HG03558 (cell line): Measurements from ENCODE around the gene ADAMTS2.

Source experiments
- ATAC-seq: cut with Tn5 transposase; IDR thresholded peaks from one replicate; pipeline ENCODE4 v1.9.1; 2021; ENCODE audit warnings: moderate number of reproducible peaks; ENCODE audit not compliant: unreplicated experiment; ENCODE audit errors: extremely low read depth

ADAMTS2 gene

GRCh38 chr5:179137643-179138567 is 207.4 kb downstream of the ADAMTS2 start:
- ATAC-seq = no peak

- ATAC-seq = no peak
Observed at GRCh38 chr5:179137016-179137642, 208.1 kb downstream of the ADAMTS2 start.

- no peak for ATAC-seq
Observed at GRCh38 chr5:179135441-179136215, 209.6 kb downstream of the ADAMTS2 start.

- ATAC-seq = no peak
Observed at GRCh38 chr5:179135006-179135405, 210.3 kb downstream of the ADAMTS2 start.

GRCh38 chr5:179134511-179134910 is 210.8 kb downstream of the ADAMTS2 start:
- no peak for ATAC-seq

GRCh38 chr5:179132586-179133355 is 212.5 kb downstream of the ADAMTS2 start:
- ATAC-seq = no peak

DNA sequence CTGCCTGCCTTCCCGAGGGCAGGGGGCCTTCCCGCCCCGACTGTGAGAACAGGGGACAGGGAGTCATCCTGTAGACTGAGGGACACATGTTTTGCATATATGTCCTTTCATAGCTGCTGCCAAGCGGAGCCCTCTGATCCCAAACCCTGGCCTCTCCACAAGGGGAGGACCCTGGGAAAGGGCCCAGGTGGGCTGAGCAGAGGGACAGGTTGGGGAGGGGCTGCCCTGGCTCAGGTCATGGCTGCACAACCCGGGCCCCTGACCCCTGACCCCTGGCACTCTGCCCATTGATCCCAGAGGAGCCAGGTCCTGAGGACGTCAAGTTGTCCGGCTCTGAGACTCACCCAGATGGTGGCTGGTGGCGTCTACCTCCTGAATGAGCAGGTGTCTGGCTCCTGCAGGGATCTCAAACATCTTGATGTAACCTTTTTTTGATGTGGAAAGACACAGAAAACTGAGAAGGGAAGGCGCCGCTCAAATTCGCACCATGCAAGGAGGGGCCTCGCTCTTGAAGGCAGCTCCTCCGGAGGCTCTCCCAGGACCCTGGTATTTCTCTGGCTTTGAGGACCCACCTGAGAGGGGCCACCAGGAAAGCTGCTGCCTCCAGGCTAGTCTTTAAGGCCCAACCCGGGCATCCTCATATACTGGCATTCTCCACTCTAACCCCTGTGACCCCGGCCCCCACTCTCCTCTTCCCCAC is 213.2 kb downstream of the ADAMTS2 start:
- ATAC-seq = no peak

GRCh38 chr5:179131321-179131835 is 213.9 kb downstream of the ADAMTS2 start:
- ATAC-seq = no peak

DNA sequence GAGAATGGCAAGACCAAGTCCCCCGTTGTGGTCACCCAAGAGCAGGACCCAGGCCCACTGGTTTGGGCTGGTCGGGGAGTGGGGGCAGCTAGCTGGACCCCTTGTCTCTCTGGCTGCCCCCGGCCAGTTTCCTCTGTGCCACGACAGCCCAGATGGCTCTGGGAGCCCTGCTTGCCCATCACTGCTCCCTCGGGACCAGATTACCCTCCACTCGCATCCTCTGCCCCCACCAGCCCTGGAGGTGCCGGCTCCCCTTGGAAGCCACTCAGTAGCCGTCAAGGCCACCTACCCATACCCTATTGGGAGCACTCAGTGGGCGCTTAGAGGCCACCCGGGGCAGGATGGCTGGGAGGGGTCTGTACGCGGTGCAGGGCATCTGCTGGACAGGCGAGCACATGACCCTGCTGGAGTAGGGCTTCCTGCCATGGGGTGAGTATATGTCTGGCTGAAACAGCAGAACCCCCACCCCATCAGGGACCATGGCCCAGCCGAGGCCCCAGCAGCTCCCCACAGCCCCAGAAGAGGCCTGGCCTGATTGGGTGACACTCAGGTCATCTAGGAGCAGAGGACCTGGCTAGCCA is 215.1 kb downstream of the ADAMTS2 start:
- no peak for ATAC-seq

DNA sequence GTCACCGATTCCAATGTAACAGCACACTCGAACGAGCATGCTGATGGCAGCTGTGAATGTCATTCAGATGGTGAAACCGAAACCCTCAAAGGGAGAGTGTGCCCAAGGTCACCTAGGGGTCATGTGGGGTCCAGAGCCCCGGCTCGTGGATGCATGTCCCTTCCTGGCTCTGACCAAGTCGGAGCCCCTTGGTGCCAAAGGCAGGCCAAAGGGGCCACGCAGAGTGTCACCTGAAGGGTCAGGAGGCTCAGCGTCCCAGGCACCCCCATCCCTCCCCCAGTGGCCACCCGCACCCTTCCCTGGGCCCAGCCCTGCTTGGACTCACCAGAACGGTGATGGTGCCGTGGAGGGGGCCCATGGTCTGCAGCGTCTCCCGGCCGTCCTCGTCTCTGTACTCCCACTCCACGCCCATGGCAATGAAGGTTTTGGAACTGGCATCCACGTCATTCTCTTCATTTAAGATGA is 215.6 kb downstream of the ADAMTS2 start:
- ATAC-seq = no peak

DNA sequence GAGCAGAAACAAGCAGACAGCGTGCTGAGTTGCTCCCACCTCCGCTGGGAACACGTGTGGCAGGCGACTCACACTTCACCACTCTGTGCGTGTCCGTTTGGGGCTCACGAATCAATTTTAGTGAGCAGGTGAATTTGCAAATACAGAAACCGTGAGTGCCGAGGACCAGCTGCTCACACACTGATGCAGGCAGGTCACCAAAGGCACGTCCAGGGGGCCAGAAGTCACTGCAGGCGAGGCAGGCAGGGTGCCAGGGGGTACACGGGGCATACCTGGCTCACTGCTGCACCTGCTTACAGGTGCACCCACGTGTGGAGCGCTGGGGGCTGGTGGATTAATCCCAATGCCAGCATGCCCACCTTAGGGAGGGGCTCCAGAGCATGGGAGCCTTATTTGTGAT is 216.3 kb downstream of the ADAMTS2 start:
- ATAC-seq = no peak

- ATAC-seq = no peak
Observed at GRCh38 chr5:179128041-179128365, 217.3 kb downstream of the ADAMTS2 start.

DNA sequence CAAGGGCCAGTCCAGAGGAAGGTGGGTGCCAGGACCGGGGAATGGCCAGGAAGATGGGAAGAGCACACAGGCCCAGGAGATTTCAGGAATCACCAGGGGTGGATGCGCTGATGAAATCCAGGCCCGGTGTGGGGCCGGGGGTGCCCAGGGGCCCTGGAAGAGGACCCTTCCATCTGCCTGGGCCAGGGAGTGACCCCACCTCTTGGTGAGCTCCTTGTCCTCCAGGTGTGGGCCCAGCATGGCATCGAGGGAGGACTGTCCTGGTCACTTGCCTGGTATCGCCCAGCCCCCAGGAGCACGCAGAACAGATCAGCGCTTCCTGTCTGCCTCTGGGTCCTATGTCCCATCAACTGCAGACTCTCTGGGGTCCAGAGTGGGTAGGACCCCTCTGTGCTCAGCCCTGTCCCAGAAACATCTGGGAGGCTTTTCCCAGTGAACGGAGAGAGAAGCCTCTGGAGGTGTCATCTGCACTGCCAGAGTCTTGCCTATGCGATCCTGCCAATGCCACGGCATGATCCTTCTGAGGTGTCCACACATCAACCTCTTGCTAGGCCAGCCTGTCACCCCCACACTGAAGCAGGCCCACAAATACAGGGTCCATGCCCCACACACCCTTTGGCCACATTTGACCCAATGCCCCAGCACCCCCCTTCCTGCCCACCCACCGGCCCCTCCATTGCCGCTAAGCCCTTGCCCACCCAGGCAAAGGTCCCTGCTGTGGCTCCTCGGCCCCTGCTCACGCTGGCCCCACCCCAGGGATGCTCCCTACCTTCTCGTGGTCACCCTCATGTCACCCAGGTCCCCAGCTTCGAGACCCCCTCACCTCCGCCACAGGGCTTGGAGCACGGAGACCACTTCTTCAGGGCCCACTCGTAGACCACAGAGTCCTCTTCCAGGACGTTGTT is 217.9 kb downstream of the ADAMTS2 start:
- no peak for ATAC-seq

- ATAC-seq = no peak
Observed at GRCh38 chr5:179126506-179126991, 218.7 kb downstream of the ADAMTS2 start.

- ATAC-seq = no peak
Observed at GRCh38 chr5:179125789-179126505, 219.3 kb downstream of the ADAMTS2 start.

GRCh38 chr5:179124853-179125788 is 220.1 kb downstream of the ADAMTS2 start:
- ATAC-seq = no peak
